Measurements from ENCODE around the gene CCDC191.
A peak's percentile ranks its signal among the peaks of the same experiment; 100 is the strongest.

The CCDC191 gene

DNA sequence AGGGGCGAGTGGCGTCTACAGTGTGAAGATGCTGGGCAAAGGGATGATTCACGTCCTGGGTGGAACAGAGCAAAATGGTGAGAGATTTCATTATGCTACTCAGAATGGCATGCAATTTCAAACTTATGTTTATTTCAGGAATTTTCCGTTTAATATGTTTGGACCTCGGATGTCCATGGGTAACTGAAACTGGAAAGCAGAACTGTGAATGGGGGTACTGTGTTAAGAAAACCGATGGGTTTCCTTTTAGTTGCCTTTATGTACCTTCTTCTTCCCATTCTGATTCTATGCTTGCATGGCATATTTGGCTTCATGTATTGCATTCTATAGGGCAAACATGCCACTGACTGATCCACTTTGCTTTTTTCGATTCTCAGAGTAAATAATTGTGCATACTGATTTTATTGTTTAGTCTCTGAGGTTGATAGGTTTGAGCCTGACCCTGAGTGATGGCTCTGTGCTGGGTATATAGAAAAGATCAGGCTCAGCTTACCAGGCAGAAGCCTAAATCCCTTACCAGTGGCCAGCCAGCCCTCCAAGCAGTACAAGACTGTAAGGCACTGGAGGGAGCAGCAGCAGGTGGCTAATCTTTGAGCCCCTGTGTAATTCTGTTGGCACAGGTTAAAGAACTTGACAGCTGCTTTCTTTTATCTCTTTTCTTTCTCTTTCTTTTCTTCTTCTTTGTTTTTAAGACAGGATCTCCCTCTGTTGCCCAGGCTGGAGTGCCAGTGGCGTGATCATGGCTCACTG lies 4.8 kb upstream of the CCDC191 start:
- DNase-seq (ENCODE audit: low read depth): no peak

DNA sequence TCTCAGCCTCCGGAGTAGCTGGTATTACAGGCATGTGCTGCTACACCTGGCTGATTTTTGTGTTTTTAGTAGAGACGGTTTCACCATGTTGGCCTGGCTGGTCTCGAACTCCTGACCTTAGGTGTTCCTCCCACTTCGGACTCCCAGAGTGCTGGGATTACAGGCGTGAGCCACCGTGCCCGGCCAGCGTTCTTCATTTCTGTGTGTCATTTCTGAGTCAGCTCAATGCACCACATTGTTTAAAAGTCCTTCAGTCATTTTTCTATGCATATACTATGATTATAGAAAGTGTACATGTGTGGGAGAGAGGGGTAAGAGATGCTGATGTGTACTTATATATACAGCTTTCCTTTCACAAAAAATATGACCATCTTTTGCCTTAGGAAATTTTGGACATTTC lies 2.3 kb upstream of the CCDC191 start:
- DNase-seq (ENCODE audit: low read depth): no peak

DNA sequence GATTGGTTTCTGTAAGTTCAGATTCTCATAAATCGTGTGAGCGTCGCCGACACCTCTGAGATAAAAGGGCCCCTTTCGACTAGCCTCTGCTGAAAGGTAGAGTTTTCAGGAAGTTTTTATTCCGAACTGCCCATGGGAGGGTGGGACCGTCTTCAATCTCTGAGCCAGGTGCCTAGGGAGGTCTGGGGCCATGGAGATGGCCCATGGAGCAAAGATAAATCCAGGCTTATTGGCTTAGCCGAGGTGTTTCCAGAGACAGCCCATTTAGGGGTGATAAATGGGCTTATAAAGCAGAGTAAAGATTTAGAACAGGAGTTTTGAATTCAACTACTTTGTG lies 653 bp upstream of the CCDC191 start:
- DNase-seq (ENCODE audit: low read depth): no peak

DNA sequence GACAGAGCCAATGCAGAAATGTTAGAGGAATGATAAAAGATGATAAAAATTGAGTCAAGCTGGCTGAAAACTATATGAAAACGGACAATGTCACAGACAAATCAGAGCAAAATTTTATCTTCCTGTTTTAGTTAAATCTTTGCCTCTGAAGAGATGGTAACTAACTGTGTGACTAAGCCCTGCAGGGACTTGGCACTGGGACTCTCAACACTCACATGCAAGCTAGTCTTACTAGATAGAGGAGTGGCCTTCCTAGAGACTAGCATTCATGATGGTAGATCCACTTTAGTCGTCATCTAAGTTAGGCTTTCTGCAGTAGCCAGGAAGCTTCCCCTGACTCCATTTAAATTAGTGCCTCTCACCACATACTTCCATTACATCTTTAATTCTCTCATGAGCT lies 4.1 kb downstream of the CCDC191 start:
- DNase-seq (ENCODE audit: low read depth): peak; percentile 4

GRCh38 chr3:114043205-114043604 lies 13.1 kb downstream of the CCDC191 start:
- no peak for DNase-seq (ENCODE audit: low read depth)

- DNase-seq (ENCODE audit: low read depth): no peak
These were observed 20.4 kb downstream of the CCDC191 start for GRCh38 chr3:114035896-114036295.

DNA sequence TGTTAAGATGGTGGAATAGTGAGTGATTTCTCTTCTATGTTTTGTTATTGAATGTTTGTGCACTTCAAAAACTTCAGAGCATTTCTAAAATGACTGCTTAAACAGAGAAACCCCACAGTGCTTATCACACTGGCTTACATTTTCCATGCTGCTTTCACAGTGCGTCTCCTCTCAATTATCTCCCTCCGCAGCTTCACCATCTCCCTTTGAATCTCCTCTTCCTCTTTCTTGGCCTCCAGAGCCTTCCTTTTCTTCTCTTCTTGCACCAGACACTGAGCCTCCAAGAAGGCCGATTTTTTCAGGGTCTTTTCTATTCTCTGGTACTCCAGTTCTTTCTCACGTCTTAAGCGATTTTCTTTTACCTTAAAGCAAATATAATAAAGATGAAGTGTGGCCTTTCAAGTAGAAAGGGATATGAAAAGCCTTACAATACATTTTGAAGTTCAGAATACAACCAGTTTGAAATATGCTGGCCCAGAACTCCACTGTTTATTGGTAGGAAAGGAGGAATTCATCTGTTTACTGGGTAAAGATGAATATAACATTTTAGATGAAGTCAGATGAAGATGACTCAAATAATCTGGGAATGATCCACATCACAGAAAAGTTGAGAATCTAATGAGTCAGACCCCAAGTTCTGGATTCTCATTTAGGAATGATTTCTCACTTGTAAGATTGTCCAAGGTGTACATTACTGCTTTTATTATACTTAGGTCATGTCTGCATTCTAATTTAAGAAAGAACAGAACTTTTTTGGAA lies 21.4 kb downstream of the CCDC191 start:
- peak; percentile 35 for DNase-seq (ENCODE audit: low read depth)

DNA sequence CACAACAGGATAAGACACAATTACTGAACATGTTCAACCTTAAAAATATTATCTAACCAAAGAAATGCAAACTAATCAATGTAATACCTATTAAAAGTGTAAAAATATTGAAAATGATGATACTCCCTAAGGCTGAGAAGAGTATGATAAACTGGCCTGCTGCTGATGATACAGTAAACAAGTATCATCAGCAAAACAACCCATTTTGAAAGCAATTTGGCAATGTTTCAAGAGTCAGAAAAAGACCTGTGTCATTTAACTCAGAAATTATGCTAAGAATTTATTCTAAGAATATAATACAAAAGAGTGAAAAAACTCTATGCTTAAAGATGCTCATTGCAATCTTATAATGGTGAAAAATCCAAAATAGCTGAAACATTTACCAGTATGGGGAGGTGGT lies 22.1 kb downstream of the CCDC191 start:
- DNase-seq (ENCODE audit: low read depth): no peak

- no peak for DNase-seq (ENCODE audit: low read depth)
These were observed 22.6 kb downstream of the CCDC191 start for GRCh38 chr3:114033721-114034120.

DNA sequence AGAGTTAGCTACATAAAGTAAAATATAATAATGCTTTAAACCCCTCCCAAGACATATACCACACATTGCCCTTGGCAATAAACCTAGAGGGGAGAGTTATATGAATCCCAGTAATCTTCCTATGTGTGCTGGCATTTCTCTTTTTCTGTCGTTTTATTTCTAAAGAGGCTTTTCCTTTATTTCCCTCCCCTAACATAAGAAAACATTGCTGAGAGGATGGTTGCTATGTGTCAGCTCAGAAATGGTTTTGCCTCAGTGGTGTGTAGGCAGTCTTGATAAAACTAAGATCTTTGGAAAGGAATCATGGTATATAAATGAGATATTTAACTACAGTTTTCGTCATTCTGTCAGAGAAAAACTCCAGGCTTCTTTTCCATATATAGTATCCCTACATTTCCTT lies 30.0 kb downstream of the CCDC191 start:
- DNase-seq (ENCODE audit: low read depth): no peak

DNA sequence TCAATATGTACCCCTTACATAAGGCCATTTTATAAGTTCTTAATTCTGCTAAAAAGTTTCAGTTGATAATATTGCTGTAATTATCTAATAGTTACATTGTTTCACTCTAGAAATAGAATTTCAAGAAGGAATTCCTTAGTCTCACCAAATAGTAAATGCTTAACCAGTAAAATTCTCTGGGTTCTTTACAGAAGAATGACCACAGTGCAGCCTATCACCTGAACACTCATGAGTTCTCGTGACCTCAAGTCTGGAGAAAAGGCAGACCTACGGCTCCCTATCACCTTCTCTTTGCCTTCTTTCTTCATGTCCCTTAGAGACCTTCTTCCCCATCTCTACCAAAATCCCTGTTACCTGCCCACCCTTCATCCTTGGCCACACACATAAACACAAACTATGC lies 30.9 kb downstream of the CCDC191 start:
- DNase-seq (ENCODE audit: low read depth): no peak

DNA sequence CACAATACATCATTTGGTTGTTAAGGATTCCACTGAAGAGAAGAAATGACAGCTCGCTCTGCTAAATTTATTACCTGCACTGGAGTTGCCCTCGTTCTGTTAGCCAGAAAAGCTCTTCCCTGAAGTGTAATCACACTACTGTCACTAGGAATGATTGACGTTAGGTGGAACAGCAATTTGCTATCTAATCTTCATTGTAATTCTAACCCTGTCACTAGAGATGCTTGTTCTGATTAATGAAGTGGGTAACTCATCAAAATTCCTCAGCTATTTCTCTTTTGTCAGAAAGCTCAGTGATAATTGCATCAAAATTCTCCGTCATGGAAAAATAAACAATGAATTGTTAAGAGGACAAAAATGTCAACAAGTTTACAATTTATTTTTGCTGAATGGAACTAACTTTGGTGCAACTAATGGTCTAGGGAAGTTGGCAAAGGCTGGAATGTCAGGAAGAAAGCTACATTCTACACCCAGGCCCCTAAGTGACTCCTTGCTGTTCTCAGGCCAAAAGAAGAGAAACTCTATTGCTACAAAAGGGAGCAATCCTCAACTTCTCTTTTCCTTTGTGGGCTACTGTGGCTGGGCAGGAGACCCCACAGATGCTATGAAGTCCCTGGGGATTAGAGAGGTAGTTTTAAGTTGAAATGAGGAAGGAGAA lies 34.1 kb downstream of the CCDC191 start:
- DNase-seq (ENCODE audit: low read depth): peak; percentile 33

- DNase-seq (ENCODE audit: low read depth): no peak
These were observed 35.4 kb downstream of the CCDC191 start for GRCh38 chr3:114020907-114021306.

- DNase-seq (ENCODE audit: low read depth): no peak
These were observed 36.8 kb downstream of the CCDC191 start for GRCh38 chr3:114019486-114019885.

DNA sequence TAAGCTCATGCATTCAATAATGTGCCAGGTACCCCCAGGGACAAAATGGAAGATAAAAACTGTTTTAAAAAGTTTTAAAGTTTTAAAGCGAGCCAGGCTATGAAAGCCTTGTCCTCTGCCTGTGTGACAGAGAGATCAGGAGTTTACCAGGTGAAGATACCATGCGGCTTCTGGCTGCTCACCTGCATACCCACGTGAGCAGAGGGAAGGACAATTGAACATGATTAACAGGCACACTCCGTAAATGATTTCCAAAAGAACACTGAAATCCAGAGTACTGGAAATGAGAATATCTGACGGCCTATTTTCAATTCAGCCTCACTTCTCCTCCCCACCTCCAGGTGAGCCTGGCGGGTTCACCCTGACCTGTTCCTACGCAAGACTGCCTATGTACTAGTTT lies 42.1 kb downstream of the CCDC191 start:
- DNase-seq (ENCODE audit: low read depth): no peak

DNA sequence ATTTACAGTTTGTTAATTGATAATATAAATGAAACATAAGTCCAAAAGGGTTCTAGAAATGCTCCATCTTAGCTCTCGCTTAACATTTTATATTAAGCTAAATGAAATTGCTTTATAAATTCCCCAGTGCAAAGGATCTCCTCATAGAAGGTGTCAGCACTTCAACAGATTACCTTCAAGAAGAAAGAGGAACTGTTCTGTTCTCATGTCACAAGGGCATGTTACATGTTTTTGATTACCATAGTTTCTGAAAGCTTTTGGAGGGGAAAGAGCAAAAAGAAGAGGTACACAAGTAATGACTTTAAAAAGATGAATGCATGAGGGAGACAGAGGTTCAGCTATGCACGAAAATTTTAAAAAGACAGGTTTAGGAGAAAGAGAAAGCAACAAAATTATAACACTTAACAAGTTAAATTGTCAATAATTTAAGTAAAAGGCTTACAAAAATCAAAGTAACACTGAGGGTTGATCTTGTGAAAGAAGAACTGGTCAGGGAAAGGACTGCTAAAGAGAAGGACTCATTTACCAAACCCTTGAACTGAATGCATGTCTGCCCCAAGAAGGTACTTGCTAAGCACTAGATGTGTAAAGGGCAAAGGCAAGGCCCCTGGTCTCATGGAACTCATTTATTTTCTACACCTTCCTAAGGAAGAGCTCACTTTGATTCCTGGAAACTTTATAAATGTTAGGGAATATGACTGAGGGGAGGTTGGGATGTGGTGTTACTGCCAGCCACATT lies 45.1 kb downstream of the CCDC191 start:
- no peak for DNase-seq (ENCODE audit: low read depth)

- DNase-seq (ENCODE audit: low read depth): no peak
These were observed 50.8 kb downstream of the CCDC191 start for GRCh38 chr3:114005481-114005880.

DNA sequence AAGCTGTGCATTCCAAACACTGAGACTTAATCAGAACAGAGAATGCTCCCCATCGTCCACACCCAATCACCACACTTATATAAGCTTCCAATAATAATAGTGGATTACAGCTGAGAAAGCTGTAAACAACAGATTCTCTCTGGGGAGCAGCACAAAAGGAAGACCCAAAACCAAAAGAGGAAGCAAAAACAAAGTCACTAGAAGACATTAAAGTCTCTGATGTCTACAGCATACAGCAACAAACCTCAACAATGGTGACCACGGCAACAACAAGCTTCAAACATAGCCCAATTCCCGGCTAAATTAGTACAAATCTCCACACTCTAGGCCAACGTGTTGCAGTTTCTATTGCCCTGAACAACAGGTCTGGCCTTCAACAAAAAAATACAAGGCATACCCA lies 70.8 kb downstream of the CCDC191 start:
- DNase-seq (ENCODE audit: low read depth): no peak

DNA sequence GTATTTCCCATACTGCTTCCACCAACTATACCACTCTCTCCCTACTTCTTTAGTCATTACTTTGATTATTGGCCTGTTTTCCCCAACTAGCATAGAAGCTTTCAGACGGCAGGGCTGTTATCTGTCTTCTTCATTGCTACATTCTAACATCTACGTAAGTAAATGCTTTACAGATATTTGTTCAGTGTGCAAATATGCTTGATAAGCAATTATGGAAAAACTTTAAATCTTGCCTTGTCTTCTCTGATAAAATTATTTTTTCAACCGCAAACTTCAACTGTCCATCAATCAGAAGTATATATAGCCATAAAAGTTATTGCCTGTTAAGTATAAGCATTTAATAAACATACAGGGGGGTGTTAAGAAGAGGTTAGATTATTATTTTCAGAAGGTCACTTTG lies 72.8 kb downstream of the CCDC191 start:
- no peak for DNase-seq (ENCODE audit: low read depth)

- DNase-seq (ENCODE audit: low read depth): no peak
These were observed 74.5 kb downstream of the CCDC191 start for GRCh38 chr3:113981803-113982202.

- DNase-seq (ENCODE audit: low read depth): no peak
These were observed 76.4 kb downstream of the CCDC191 start for GRCh38 chr3:113979916-113980315.

- no peak for DNase-seq (ENCODE audit: low read depth)
These were observed 78.5 kb downstream of the CCDC191 start for GRCh38 chr3:113977822-113978221.

- peak; percentile 52 for DNase-seq (ENCODE audit: low read depth)
These were observed 87.3 kb downstream of the CCDC191 start for GRCh38 chr3:113968986-113969385.

All from EH (cell line).